CD4-positive, alpha-beta T cell treated with Interleukin-4 for 4 hours (primary cell): ENCODE data around the gene LKAAEAR1.
"Not testable (repeated sequence)": the region's sequence is repeated elsewhere in the genome, so short reads cannot be mapped to it uniquely, and the experiment has no call there.

Source experiments
- DNase-seq: peaks from one replicate; pipeline ENCODE4 v3.0.0-alpha.2; 2020

Gene LKAAEAR1

GRCh38 chr20:64083804-64084684 lies at the start of gene LKAAEAR1:
TSS of gene LKAAEAR1 (minus strand) at chr20:64084398. CDS start at chr20:64084219, 179 bp downstream.
- no peak for DNase-seq

- no peak for DNase-seq
Observed at GRCh38 chr20:64131406-64131805, 47.2 kb upstream of the LKAAEAR1 start.

GRCh38 chr20:64130876-64131275 lies 46.7 kb upstream of the LKAAEAR1 start:
- no peak for DNase-seq

- no peak for DNase-seq
Observed at GRCh38 chr20:64130271-64130670, 46.1 kb upstream of the LKAAEAR1 start.

GRCh38 chr20:64129146-64129782 lies 45.1 kb upstream of the LKAAEAR1 start:
- no peak for DNase-seq

- DNase-seq: not testable (repeated sequence)
Observed at GRCh38 chr20:64123517-64123916, 39.3 kb upstream of the LKAAEAR1 start.

GRCh38 chr20:64122927-64123326 lies 38.7 kb upstream of the LKAAEAR1 start:
- not testable (repeated sequence) for DNase-seq

GRCh38 chr20:64121586-64121985 lies 37.4 kb upstream of the LKAAEAR1 start:
- no peak for DNase-seq

GRCh38 chr20:64119681-64120341 lies 35.6 kb upstream of the LKAAEAR1 start:
- DNase-seq: no peak

GRCh38 chr20:64119301-64119680 lies 35.1 kb upstream of the LKAAEAR1 start:
- no peak for DNase-seq

GRCh38 chr20:64117432-64117777 lies 33.2 kb upstream of the LKAAEAR1 start:
- not testable (repeated sequence) for DNase-seq

- no peak for DNase-seq
Observed at GRCh38 chr20:64116541-64117431, 32.6 kb upstream of the LKAAEAR1 start.

- no peak for DNase-seq
Observed at GRCh38 chr20:64116016-64116415, 31.8 kb upstream of the LKAAEAR1 start.

- no peak for DNase-seq
Observed at GRCh38 chr20:64115171-64115911, 31.1 kb upstream of the LKAAEAR1 start.

- no peak for DNase-seq
Observed at GRCh38 chr20:64114356-64114971, 30.3 kb upstream of the LKAAEAR1 start.

GRCh38 chr20:64113796-64114355 lies 29.7 kb upstream of the LKAAEAR1 start:
- no peak for DNase-seq

- DNase-seq: no peak
Observed at GRCh38 chr20:64113444-64113775, 29.2 kb upstream of the LKAAEAR1 start.

GRCh38 chr20:64112691-64113443 lies 28.7 kb upstream of the LKAAEAR1 start:
- DNase-seq: no peak

- no peak for DNase-seq
Observed at GRCh38 chr20:64111841-64112641, 27.8 kb upstream of the LKAAEAR1 start.
